ENCODE results near the gene JARID2. TPM values are rescaled to one million over a fixed set of nuclear protein-coding genes. Genes with fewer than 3 reads are reported as not detected.

The JARID2 gene
- total and polyA plus RNA-seq, 4 donors = 1.4 to 12.3 (median 3.4) TPM

GRCh38 chr6:15213838-15214400 lies 31.9 kb upstream of the JARID2 start:
- Histone ChIP-seq H3K9ac (ENCODE audit: low read depth in 1 of 2, low read length in 2 of 2) (no peak overlapping the region), H3K4me3 (ENCODE audit: low read depth in 1 of 3, low read length in 3 of 3) (no peak overlapping the region), H3K9me3 (ENCODE audit: control insufficient read depth in 4 of 4, low read length in 3 of 4) (no peaks in the 10 kb centered on the region), H3K27ac (ENCODE audit: low read depth in 1 of 2, low read length in 2 of 2) (no peak overlapping the region), H3K4me1 (ENCODE audit: control insufficient read depth in 4 of 4, insufficient read depth in 4 of 4, low read length in 3 of 4) (peaks cover 0 to 3% (median 0%) of the 10 kb centered on the region in 4 donors), H3K27me3 (ENCODE audit: control insufficient read depth in 4 of 4, insufficient read depth in 4 of 4, low read length in 3 of 4) (no peaks in the 10 kb centered on the region), H3K36me3 (ENCODE audit: control insufficient read depth in 4 of 4, insufficient read depth in 3 of 4, low read depth in 1 of 4, low read length in 3 of 4) (peaks cover 0 to 1% (median 0%) of the 10 kb centered on the region in 4 donors)
- TF ChIP-seq JUND (IDR thresholded peaks at IDR 0.05) (no peak), REST (IDR thresholded peaks at IDR 0.05) (no peak), FOXA2 (IDR thresholded peaks at IDR 0.05) (no peak), HNF4G (IDR thresholded peaks at IDR 0.05) (no peak), NR2F2 (IDR thresholded peaks at IDR 0.05) (no peak), CTCF (IDR thresholded peaks at IDR 0.05; ENCODE audit: low read depth, low read length, missing input control) (no peak), FOXA1 (IDR thresholded peaks at IDR 0.05) (no peak), RXRA (IDR thresholded peaks at IDR 0.05) (no peak), GABPA (IDR thresholded peaks at IDR 0.05 in 1 of 2, conservative IDR thresholded peaks at IDR 0.05 in 1 of 2) (no peak), EGR1 (IDR thresholded peaks at IDR 0.05; ENCODE audit: low read depth in 2 of 2) (no peak), YY1 (IDR thresholded peaks at IDR 0.05) (no peak), ATF3 (IDR thresholded peaks at IDR 0.05) (no peak), SP1 (IDR thresholded peaks at IDR 0.05) (no peak), RAD21 (IDR thresholded peaks at IDR 0.05) (no peak), MAX (IDR thresholded peaks at IDR 0.05) (no peak), ZBTB33 (IDR thresholded peaks at IDR 0.05) (no peak), TAF1 (conservative IDR thresholded peaks at IDR 0.05) (no peak)
- DNase-seq (ENCODE audit: low spot score) = no peak
- WGBS = 38% methylated on average over 7 of the region's 7 CpGs

Measured in liver (tissue), 9 donors.